B cell (primary cell): Measurements from ENCODE around the gene PCDHGA10.

Experiments used
- EZH2 ChIP-seq: IDR thresholded peaks from 2 replicates; pipeline ENCODE4 v1.6.1; 2012; ENCODE audit warnings: borderline replicate concordance, low read depth, mild to moderate bottlenecking, moderate library complexity, low read length; ENCODE audit not compliant: insufficient read depth, poor library complexity, severe bottlenecking
- TF ChIP-seq, protein P1 (sequence below): fragments of 200-600 bp; IDR thresholded peaks from one replicate; pipeline ENCODE4 v1.8.0; 2022; ENCODE audit warnings: antibody characterized with exemption, mild to moderate bottlenecking

- TF ChIP-seq, protein P1, sequence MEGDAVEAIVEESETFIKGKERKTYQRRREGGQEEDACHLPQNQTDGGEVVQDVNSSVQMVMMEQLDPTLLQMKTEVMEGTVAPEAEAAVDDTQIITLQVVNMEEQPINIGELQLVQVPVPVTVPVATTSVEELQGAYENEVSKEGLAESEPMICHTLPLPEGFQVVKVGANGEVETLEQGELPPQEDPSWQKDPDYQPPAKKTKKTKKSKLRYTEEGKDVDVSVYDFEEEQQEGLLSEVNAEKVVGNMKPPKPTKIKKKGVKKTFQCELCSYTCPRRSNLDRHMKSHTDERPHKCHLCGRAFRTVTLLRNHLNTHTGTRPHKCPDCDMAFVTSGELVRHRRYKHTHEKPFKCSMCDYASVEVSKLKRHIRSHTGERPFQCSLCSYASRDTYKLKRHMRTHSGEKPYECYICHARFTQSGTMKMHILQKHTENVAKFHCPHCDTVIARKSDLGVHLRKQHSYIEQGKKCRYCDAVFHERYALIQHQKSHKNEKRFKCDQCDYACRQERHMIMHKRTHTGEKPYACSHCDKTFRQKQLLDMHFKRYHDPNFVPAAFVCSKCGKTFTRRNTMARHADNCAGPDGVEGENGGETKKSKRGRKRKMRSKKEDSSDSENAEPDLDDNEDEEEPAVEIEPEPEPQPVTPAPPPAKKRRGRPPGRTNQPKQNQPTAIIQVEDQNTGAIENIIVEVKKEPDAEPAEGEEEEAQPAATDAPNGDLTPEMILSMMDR: no peak
- TF ChIP-seq EZH2: no peak
Observed at GRCh38 chr5:141411575-141411974, 1.2 kb upstream of the PCDHGA10 start.
